ENCODE data around the gene DPH2.
A peak's percentile ranks its signal among the peaks of the same experiment; 100 is the strongest.

The DPH2 gene

GRCh38 chr1:43970502-43970901 is 692 bp downstream of the DPH2 start:
- DNase-seq, result no peak

- DNase-seq, result no peak
Observed at GRCh38 chr1:43970911-43971310, 1.1 kb downstream of the DPH2 start.

GRCh38 chr1:43971336-43971980 is 1.6 kb downstream of the DPH2 start:
- no peak for DNase-seq

GRCh38 chr1:43973981-43974442 is 4.2 kb downstream of the DPH2 start:
- DNase-seq, result peak in 2 of 3 donors; percentile 12 to 20

GRCh38 chr1:43974443-43975248 is 4.8 kb downstream of the DPH2 start, which contains the start of gene ATP6V0B:
ATP6V0B (plus strand) TSS chr1:43974960; CDS start chr1:43975041, 81 bp downstream.
- peak; percentile 97 to 99 (median 99) for DNase-seq

- peak; percentile 88 to 94 (median 91) for DNase-seq
Observed at GRCh38 chr1:43975249-43975961, 5.6 kb downstream of the DPH2 start.

- DNase-seq, result no peak
Observed at GRCh38 chr1:43976045-43976444, 6.2 kb downstream of the DPH2 start.

- DNase-seq, result no peak
Observed at GRCh38 chr1:43976890-43977289, 7.1 kb downstream of the DPH2 start.

GRCh38 chr1:43977376-43978263 is 7.8 kb downstream of the DPH2 start:
- DNase-seq, result peak in 1 of 3 donors; percentile 14

GRCh38 chr1:43978264-43978550 is 8.4 kb downstream of the DPH2 start:
- no peak for DNase-seq

GRCh38 chr1:43978551-43979260 is 8.9 kb downstream of the DPH2 start, which contains the start of gene B4GALT2:
B4GALT2 (plus strand) TSS chr1:43979210; CDS start chr1:43981161, 1,951 bp downstream.
- peak; percentile 47 to 80 (median 59) for DNase-seq

GRCh38 chr1:43979261-43979527 is 9.4 kb downstream of the DPH2 start:
- DNase-seq, result no peak

- peak in 2 of 3 donors; percentile 40 to 58 for DNase-seq
Observed at GRCh38 chr1:43979528-43980254, 9.9 kb downstream of the DPH2 start.

GRCh38 chr1:43980255-43981134 is 10.7 kb downstream of the DPH2 start:
- DNase-seq, result no peak

- no peak for DNase-seq
Observed at GRCh38 chr1:43981135-43981491, 11.3 kb downstream of the DPH2 start.

GRCh38 chr1:43981636-43982035 is 11.8 kb downstream of the DPH2 start:
- DNase-seq, result no peak

GRCh38 chr1:43982241-43982640 is 12.4 kb downstream of the DPH2 start:
- no peak for DNase-seq

- peak; percentile 51 to 59 (median 55) for DNase-seq
Observed at GRCh38 chr1:43982808-43983207, 13.0 kb downstream of the DPH2 start.

GRCh38 chr1:43983253-43983899 is 13.6 kb downstream of the DPH2 start:
- DNase-seq, result no peak

- no peak for DNase-seq
Observed at GRCh38 chr1:43984855-43985254, 15.0 kb downstream of the DPH2 start.
